Stimulated activated CD8-positive, alpha-beta memory T cell treated with anti-CD3 and anti-CD28 coated beads, Interleukin-15, amount 100 ng/mL, for 4 hours (primary cell): ENCODE results near the gene HMGCR.

Source experiments
- DNase-seq, 2 donors: peaks; one replicate each; pipeline ENCODE4 v3.0.0-alpha.2; 2020; ENCODE audit warnings: low read depth in 2 of 2

HMGCR gene

DNA sequence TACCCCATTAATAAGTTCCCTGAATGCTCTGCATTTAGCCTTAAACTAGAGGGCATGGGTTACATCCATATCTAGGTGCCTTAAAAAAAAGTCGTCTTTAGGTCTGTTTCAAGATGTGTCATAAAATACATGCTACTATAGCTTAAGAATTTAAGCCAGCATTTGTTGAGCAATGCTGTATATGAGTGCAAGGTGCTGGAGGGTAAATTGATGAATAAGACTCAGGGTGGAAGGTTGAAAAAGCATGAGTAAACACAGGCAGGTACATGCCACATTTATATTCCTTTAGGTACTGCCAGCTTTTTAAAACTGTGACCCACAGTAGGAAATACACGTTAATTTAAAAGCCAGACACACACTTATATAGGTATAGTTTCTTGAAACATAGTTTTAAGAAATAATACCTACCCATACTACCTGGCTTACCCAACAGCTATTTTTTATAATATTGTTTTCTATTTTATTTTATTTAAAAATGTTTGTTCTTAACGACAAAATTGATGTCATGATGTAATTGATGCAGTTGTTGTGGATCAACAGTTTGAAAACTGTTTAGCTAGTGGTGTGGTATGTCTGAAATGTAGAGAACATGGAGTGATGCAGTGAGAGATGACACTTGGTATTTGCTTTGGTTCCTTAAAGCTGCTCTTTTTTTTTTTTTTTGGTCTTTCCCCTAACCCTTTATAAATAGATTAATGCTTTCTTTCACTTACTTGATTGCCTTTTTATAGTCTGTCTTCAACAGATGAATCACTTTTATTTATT is 3.9 kb downstream of the HMGCR start:
- DNase-seq = no peak

GRCh38 chr5:75341934-75342333 is 4.9 kb downstream of the HMGCR start:
- no peak for DNase-seq

GRCh38 chr5:75342836-75343235 is 5.8 kb downstream of the HMGCR start:
- no peak for DNase-seq

- DNase-seq = no peak
Measured at GRCh38 chr5:75348241-75348640, 11.2 kb downstream of the HMGCR start.

DNA sequence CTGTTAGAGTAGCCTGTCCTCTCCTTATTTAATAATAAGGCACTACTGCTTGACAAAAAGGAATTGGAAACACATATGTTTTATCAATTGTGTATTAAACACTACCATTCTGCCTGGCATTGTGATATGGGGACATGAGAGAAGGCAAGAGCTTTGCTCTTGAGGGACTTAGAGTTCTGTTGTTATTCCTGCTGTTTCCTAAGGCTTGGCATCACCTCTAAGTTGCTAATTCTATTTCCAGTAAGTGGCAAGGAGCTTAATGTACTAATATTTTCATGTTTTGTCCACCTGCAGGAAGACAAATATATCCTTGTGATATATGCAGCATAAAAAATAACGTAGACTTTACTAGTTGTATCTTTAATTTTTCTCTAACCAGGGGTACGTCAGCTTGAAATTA is 12.6 kb downstream of the HMGCR start:
- DNase-seq = no peak

DNA sequence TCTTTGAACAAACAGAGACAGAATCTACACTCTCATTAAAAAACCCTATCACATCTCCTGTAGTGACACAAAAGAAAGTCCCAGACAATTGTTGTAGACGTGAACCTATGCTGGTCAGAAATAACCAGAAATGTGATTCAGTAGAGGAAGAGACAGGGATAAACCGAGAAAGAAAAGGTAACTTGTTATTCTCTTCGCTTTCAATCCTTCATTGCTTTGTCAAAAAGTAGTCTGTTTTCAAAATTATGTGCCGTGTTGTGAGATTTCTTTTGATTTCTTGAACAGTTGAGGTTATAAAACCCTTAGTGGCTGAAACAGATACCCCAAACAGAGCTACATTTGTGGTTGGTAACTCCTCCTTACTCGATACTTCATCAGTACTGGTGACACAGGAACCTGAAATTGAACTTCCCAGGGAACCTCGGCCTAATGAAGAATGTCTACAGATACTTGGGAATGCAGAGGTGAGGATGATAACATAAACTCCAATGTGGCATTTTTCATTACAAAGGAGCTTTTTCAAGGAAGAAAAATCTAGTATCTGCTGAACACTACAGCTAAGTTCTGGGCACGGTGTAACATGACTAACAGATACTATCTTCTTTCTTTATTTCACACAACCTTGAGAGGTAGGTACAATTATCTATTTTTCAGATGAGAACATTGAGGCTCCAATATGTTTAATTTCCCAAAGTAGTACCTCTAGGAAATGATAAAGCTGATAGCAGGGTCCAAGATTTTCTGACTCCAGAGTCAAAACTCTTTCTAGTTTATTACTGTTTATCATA is 14.3 kb downstream of the HMGCR start:
- DNase-seq = no peak

GRCh38 chr5:75355236-75355635 is 18.2 kb downstream of the HMGCR start:
- no peak for DNase-seq

DNA sequence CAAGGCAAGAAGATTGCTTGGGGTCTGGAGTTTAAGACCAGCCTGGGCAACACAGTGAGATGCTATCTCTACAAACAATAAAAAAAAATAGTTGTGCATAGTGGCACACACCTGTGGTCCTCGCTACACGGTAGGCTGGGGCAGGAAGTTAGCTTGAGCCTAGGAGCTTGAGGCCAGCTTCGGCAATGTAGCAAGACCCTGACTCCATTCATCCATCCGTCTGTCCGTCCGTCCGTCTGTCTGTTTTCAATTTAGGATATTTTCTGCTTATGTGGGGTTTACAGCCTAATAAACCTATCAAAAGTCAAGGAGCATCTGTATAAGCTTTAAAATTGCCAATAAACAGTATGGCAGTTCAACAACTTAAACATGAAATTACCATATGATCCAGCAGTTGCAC is 19.7 kb downstream of the HMGCR start:
- DNase-seq = no peak

DNA sequence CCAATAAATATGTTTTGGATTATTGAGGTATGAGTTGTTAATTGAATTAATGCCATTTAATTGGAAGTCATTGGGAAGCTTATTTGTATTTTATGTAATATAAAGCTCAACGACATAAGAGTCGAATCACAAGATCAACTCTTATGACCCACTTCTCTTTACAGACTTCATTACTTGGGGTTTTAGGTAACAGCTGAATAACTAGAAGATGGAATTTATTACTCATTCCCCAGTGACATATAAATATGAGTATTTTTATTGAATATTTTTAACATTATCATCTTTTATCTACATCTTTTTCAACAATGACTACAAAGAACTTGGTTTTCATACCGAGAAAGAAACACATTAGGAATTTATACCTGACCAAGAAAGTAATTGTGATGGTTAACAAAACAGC is 21.1 kb downstream of the HMGCR start:
- no peak for DNase-seq

- DNase-seq = no peak
Measured at GRCh38 chr5:75361310-75361709, 24.3 kb downstream of the HMGCR start.

- no peak for DNase-seq
Measured at GRCh38 chr5:75362474-75362975, 25.5 kb downstream of the HMGCR start.

GRCh38 chr5:75363111-75363510 is 26.1 kb downstream of the HMGCR start:
- DNase-seq = no peak

- no peak for DNase-seq
Measured at GRCh38 chr5:75363726-75364495, 26.9 kb downstream of the HMGCR start.

- DNase-seq = no peak
Measured at GRCh38 chr5:75364571-75365280, 27.7 kb downstream of the HMGCR start.

- DNase-seq = no peak
Measured at GRCh38 chr5:75365740-75366139, 28.7 kb downstream of the HMGCR start.

DNA sequence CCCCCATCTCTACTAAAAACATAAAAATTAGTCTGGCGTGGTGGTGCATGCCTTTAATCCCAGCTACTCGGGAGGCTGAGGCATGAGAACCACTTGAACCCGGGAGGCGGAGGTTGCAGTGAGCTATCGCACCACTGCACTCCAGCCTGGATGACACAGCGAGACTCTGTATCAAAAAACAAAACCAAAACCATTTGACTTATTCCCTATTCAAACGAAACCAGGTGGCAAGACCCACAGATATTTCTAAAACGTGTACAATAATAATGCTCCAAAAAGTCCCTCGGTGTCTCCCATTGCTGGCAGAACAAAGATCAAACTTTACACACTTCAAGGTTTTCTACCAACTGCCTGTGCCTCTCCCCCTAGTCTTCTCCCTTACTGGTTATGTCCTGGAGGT is 29.8 kb downstream of the HMGCR start:
- no peak for DNase-seq

- no peak for DNase-seq
Measured at GRCh38 chr5:75367401-75367800, 30.4 kb downstream of the HMGCR start.

DNA sequence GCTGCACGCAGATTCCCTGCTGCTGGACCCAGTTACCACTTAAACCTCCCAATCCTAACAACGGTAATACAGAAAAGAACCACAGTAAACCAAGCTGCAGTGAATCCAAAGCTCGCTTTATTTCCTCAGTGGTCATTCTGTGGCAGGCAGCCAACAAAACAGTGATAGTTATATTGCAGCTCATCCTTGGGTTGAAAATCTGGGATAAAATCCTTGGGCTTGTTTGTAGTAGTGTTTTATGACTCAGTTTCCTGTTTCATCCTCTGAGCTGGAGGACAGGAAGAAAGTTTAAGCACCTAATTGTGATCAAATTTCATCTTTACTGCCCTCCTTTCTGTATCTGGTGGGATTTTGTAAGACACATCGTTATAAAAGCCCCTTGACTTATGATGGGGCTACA is 31.4 kb downstream of the HMGCR start:
- no peak for DNase-seq

DNA sequence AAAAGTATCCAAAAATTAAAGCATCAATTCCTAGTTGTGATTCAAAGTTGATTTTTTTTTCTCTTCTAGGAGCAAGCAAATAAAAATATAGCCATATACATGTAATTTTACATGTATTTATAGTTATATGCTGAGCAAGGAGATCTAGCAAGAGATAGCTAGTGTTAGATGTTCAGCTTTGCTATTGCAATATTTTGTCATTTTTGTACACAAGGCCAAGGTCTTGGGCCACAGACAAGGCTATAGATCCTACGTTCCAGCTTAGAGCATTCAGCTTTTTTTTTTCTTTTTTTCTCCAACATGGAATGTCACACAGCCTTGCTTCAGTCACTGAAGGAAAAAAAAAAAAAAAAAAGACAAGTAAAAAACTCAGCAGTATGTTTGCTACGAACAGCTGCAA is 36.8 kb downstream of the HMGCR start:
- no peak for DNase-seq

DNA sequence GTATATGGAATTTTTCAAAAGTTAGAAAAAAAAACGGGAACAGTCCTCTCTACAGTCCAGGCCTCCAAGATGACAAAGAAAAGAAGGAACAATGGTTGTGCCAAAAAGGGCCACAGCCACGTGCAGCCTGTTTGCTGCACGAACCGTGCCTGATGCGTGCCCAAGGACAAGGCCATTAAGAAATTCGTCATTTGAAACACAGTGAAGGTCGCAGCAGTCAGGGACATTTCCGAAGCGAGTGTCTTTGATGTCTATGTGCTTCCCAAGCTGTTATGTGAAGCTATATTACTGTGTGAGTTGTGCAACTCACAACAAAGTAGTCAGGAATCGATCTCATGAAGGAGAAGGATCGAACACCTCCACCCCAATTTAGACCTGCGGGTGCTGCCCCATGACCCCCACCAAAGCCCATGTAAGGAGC is 37.4 kb downstream of the HMGCR start:
- DNase-seq = no peak

GRCh38 chr5:75375414-75375813 is 38.4 kb downstream of the HMGCR start:
- no peak for DNase-seq

- no peak for DNase-seq
Measured at GRCh38 chr5:75380099-75380498, 43.1 kb downstream of the HMGCR start.
